ENCODE results near the gene LRCOL1.

GRCh38 chr12:132580701-132581292 lies 29.6 kb downstream of the LRCOL1 start:
- TF ChIP-seq CTCF (IDR thresholded peaks at IDR 0.05; ENCODE audit: low read length): no peak
- TF ChIP-seq EZH2 (IDR thresholded peaks at IDR 0.05; ENCODE audit: borderline replicate concordance, low read length): no peak
